ENCODE measurements around the gene DSEL.

The DSEL gene

GRCh38 chr18:67516539-67517443 lies at the start of gene DSEL:
DSEL (minus strand) TSS chr18:67516720; CDS start chr18:67514608, 2,112 bp downstream.
- peak; percentile 91 to 96 for DNase-seq

GRCh38 chr18:67553437-67553836 lies 36.9 kb upstream of the DSEL start:
- no peak for DNase-seq

- no peak for DNase-seq
Measured at GRCh38 chr18:67550872-67551520, 34.5 kb upstream of the DSEL start.

DNA sequence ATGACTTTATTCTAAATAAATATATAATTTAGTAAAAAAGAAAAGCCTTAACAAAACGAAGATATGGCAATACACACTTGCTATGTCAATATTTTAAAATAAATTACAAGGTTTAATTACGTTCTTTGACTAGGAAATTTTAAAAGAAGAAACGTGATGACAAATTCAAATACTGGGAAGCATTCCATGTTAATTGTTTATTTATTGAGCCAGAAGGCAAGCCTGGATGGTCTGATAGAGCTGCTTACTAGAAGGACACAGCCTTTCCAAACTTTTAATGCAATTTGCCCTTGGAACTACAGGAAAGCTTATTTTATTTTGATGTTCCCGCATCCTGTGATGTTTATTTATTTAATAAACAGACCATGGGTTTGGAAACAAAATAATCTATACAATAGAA lies 33.4 kb upstream of the DSEL start:
- DNase-seq, result no peak

- no peak for DNase-seq
Measured at GRCh38 chr18:67545681-67546080, 29.2 kb upstream of the DSEL start.

GRCh38 chr18:67540559-67540958 lies 24.0 kb upstream of the DSEL start:
- no peak for DNase-seq

DNA sequence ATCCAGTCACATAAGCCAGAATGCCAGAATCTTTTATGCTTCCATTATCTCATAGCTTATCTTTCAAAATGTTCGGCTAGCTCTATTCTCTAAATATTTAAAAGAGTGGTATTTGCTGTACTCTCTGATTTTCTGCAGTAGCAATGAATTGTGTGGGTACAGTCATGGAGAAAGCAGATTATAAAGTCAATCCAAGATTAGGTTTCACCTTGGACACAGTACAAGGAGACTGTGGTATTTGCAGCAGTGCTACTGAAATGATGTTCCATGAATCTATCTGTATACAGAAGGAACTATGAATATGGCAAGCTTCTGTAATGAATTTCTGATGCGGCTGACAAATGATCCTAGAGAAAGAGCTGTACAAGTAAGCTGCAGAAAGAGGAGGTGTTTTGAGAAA lies 15.4 kb upstream of the DSEL start:
- DNase-seq, result no peak

DNA sequence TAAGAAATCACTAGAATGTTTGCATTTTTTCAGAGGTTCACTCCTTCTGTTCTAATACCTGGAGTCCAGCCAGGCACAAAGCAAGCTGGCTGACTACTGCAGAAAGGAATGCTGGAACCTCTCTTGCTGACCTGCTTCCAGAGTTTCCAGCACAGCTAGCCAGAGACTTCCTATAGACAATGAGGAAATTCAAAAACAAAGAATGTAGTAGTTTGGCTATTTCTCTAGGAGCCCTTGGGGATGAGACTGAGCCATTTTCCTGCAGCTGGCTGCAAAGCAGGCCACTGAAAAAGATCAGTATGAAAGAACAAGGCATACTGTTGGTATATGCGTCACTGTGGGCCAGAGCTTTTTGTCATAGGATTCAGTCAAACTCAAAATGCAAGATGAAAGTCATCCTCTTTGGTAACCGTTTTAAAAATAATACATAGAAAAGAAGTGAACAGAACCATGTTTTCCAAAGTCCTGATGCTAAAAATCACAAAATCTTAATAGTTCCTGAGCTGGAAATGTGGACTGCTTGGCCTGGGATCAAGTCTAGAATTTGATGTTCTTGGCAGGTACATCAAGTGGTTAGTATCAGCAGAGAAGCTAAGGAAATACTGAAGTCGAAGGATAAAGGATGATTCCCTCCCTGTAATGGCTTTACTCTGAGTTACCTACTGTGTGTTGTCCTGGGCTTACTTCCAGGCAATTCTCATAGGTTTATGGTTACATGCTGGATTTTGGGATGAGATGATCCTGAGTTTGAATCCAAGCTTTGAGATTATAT lies 9.0 kb upstream of the DSEL start:
- peak in 1 of 2 experiments; percentile 10 for DNase-seq

DNA sequence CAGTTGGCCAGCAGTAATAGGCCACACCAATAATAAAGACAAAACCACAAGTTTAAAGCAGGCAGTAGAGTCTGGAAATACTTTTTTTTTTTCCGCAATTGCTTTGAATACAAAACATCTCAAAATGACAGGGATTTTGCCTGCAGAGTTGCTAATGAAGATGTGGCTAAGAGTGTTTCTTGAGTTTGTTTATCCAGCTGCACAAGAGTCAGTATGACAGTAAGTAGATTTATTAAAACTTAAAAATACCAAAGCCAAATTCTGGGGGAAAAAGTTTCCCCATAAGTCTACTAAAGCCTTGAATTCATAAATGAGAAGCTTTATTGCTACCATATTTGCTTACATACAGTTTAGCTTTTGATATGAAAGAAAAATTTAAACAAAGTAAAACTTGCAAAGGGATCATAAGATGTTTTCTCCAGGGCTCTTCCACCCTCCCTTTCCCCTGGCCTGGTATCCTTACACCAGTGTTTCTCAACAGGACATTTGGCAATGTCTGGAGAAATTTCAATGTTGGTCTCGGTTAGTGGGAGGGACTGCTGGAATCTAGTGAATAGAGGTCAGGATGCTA lies 3.9 kb upstream of the DSEL start:
- DNase-seq, result no peak

DNA sequence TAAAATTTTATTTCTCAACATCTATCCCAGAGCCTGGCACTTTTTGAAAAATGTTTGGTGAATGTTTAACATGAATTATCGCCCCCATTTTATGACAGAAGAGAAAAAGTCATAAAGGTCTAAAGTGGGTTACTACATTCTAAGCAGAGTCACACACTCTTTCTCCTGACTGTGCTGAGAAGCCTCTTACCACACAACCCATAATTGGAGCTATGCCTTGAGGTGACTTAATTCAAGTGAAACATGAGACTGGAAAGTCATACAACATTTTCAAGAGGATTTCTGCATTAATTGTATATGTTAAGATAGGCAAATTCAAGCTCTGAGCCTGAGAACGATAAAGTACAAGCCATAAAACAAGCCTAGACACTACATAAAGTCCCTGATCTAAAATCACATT lies 3.1 kb upstream of the DSEL start:
- DNase-seq, result no peak

DNA sequence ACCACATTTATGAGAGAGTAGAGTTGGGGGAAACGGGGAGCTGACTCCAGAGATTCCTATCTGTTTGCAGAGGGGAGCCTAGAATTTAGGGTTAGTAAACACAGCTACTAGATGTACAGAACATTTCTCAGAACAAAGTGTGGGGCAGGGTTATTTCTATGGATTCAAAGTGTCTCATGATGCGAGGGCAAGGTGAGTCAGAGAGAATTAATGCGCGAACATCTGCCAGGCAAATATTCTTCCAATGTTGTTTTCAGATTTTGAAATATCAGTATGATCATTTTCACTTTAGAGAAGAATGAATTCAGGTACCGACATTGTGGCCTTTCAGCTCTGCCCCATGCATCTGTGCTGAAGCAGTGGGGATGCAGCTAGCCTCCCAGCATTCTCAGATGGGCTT lies 2.0 kb upstream of the DSEL start:
- DNase-seq, result no peak

- no peak for DNase-seq
Measured at GRCh38 chr18:67517444-67517765, 885 bp upstream of the DSEL start.

GRCh38 chr18:67515942-67516538 lies 480 bp downstream of the DSEL start:
- peak; percentile 26 to 73 for DNase-seq

GRCh38 chr18:67514901-67515540 lies 1.5 kb downstream of the DSEL start:
- DNase-seq, result no peak

- DNase-seq, result no peak
Measured at GRCh38 chr18:67514465-67514864, 2.1 kb downstream of the DSEL start.

DNA sequence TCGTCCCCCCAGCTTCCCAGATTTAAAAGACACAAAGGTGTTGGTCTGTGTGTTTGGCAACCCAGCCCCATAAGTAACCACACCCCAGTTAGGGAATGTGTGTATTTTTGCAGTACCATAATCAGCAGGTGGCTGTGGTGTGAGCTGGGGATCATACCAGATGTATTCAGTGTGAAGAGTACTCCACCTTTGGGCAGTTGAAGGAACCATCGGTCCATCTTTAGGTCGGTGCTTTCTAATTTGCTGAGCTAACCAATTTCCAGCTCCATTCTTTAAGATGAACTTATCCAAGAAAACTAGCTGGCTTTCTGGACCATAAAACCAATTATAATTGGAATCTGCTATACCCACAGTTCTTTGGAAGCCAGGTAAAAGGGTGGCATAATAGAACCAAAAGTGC lies 3.2 kb downstream of the DSEL start:
- DNase-seq, result no peak

DNA sequence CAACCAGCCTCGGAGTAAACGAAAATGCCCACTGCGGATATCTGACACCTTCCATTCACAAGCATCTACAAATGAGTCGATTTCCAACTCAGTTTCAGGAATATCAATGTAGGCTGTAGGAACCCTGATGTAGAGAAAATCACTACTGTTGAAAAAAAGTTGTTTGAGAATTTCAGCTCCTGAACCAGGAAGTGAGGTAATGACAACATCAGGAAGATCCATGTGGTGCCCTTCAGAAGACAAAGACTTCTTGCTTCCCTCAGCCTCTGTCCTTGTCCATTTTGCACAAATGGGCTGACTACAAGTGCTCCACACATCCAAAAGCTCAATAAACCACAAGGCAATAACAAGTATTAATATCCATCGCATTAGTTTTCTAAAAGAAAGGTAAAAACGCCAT lies 4.7 kb downstream of the DSEL start:
- no peak for DNase-seq

DNA sequence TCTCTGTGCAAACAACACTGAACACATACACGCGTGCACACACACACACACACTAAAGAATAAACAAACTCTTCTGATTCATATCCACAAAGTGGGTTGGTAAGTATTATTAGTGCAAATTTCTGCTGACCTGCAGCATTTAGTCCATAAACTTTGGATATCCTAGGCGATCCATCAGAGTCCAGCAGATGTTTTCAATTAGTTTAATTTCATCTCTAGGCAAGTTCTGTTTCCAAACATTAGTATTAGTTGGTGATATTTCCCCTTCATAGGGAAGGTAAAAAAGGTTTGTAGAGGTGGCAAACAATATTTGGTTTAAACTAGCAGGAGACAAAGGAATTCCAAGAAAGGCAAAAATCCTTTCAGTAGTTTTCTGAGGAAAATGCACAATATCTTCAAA lies 5.7 kb downstream of the DSEL start:
- DNase-seq, result no peak

DNA sequence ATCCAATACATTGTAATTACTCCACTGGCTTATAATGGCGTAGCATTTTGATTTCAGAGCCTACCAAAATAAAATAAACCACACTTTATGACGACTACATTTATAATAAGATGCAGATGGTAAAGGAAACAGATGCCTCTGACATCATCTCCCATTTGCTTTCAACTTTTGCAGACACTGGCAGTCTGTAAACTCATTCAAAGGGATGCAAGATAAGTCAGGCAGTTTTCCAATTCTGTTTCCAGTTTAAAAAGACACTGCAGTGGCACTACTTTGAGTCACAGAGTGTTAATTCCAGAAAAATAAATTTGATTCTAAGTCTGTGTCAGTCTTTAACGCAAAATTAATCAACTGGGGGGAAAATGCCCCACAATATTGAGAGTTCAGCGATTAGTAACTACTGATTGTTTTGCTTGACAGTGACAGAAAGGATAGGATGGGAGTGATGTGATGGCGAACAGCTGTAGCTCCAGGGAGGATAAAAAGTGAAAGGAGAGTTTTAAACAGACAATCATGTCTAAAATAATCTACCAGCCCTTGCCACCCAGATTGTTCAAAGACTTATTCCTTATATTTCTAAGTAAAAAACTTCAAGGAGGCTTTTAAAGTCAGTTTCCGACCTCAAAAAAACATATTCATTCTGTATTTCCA lies 6.7 kb downstream of the DSEL start:
- DNase-seq, result no peak

- DNase-seq, result no peak
Measured at GRCh38 chr18:67508146-67508545, 8.4 kb downstream of the DSEL start.

DNA sequence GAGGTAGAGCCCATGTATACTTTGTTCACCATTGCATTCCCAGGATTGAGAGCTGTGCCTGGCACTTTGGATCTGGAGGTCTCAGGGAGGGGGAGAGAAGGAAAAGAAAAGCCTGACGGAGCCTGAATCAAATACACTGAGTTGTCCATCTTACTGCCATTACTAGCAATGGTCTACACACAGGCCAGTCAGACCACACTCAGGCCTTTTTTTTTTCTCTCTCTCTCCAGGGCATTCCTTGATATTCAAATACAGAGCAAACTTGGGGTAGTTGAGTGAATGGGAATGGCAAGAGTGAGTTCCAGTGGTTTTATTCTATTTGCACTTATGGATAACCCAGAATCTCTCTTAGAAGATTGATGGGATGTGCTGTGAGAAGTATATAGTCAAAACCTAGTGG lies 11.8 kb downstream of the DSEL start:
- no peak for DNase-seq

Measured in cerebellar nuclear complex (tissue), 1 donor.